ENCODE results near the gene CBX7.

The CBX7 gene

GRCh38 chr22:39128508-39128907 is 24.0 kb downstream of the CBX7 start:
- DNase-seq (ENCODE audit: low read depth in 1 of 2, low spot score in 1 of 2) = no peak

GRCh38 chr22:39125622-39126021 is 26.9 kb downstream of the CBX7 start:
- DNase-seq (ENCODE audit: low read depth in 1 of 2, low spot score in 1 of 2) = no peak

GRCh38 chr22:39123751-39124581 is 28.5 kb downstream of the CBX7 start:
- no peak for DNase-seq (ENCODE audit: low read depth in 1 of 2, low spot score in 1 of 2)

GRCh38 chr22:39122772-39123470 is 29.6 kb downstream of the CBX7 start:
- no peak for DNase-seq (ENCODE audit: low read depth in 1 of 2, low spot score in 1 of 2)

- DNase-seq (ENCODE audit: low read depth in 1 of 2, low spot score in 1 of 2) = no peak
Measured at GRCh38 chr22:39120983-39121382, 31.5 kb downstream of the CBX7 start.

- DNase-seq (ENCODE audit: low read depth in 1 of 2, low spot score in 1 of 2) = peak; percentile 31 to 33
Measured at GRCh38 chr22:39117585-39118191, 34.8 kb downstream of the CBX7 start.

- no peak for DNase-seq (ENCODE audit: low read depth in 1 of 2, low spot score in 1 of 2)
Measured at GRCh38 chr22:39115977-39116621, 36.4 kb downstream of the CBX7 start.

GRCh38 chr22:39115570-39115969 is 36.9 kb downstream of the CBX7 start:
- DNase-seq (ENCODE audit: low read depth in 1 of 2, low spot score in 1 of 2) = no peak

DNA sequence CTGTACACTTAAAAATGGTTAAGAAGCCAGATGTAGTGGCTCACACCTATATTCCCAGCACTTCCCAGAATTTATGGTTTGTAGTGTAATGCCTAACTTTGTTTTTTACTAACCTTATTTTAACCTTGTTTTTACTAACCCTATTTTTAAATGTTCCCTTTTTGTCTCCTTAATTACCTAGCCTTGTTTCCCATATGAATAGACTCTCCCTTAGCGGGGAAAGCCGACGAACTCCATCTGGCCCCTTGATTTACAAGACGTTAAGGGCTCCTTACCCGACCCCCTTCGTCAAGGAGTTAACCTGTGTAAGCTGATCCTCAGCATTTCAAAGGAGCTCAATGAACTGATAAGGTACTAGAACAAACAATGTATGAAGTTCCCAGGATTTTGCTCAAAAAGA is 38.4 kb downstream of the CBX7 start:
- no peak for DNase-seq (ENCODE audit: low read depth in 1 of 2, low spot score in 1 of 2)

DNA sequence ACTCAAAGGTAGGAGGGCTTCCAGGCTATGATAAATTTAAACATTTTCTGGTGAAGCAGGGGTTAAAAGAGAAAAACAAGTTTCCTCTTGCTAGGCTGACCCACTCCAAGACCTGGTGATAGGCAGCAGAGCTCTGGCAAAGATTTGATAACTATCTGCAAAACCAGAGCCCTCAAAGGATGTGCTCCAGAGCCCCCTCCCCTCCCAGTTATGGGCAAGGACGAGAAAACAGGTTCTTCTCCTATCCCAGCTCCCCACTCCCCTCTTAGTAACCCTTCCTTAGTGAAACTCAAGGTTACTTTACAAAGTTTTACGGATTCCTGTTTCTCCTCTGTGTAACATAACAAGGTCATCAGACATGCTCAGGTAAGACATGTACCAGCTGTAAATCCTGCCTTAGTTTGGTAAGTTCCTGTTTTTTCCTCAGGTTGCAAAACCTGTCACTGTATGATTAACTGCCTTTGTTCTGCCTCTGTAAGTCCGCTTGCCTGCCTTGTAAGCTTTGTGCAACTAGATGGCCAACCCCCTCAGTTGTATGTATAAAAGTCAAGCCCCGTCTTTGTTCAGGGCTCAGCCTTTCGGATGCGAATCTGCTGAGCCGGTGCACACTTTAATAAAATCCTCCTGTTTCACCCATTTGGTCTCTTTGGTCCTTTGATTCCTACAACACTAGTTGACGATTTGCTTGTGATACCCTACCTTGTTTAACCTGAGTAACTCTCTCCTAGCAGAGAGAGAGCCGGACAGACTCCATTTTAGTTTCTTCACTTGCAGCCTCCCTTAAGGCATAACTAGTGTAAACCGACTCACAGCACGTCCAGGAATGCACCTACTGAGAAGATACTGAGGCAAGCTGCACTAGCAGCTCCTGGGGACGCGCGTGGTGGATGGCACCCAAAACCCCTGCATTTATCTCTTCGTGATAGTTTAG is 41.6 kb downstream of the CBX7 start:
- DNase-seq (ENCODE audit: low read depth in 1 of 2, low spot score in 1 of 2) = no peak

DNA sequence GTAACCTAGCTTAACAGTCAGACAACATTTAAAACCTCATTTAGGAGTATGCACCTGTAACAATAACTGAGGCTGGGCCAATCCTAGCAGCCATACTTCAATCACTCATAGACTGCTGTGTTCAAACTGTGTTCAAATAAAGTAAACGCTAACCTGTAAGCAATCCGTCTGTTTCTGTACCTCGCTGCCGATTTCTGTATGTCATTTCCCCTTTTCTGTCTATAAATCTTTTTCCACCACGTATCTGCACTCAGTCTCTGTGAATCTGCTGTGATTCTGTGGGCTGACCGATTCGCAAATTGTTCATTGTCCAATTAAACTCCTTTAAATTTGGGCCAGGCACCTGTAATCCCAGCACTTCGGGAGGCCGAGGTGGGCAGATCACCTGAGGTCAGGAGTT is 43.1 kb downstream of the CBX7 start:
- DNase-seq (ENCODE audit: low read depth in 1 of 2, low spot score in 1 of 2) = no peak

GRCh38 chr22:39108487-39108886 is 44.0 kb downstream of the CBX7 start:
- DNase-seq (ENCODE audit: low read depth in 1 of 2, low spot score in 1 of 2) = no peak

GRCh38 chr22:39106326-39106725 is 46.2 kb downstream of the CBX7 start:
- no peak for DNase-seq (ENCODE audit: low read depth in 1 of 2, low spot score in 1 of 2)

DNA sequence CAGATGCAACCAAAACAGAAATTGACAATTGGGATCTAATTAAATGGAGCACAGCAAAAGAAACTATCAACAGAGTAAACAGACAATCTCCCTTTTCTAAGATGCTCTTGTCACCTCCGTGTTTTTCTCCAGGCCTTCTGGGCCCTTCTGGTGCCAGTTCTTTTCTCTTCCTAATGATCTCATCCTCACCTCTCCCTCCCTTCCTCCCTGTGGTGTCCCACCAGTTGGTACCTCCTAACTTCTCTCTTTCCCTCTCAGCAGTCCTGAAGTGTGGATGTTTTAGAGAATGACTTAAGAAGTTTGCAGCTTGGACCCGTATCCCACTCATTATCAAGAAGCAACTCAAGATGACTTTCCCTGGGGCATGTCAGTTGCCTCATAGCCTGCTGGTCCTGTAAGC is 49.0 kb downstream of the CBX7 start:
- DNase-seq (ENCODE audit: low read depth in 1 of 2, low spot score in 1 of 2) = no peak

GRCh38 chr22:39101226-39101625 is 51.3 kb downstream of the CBX7 start:
- no peak for DNase-seq (ENCODE audit: low read depth in 1 of 2, low spot score in 1 of 2)

DNA sequence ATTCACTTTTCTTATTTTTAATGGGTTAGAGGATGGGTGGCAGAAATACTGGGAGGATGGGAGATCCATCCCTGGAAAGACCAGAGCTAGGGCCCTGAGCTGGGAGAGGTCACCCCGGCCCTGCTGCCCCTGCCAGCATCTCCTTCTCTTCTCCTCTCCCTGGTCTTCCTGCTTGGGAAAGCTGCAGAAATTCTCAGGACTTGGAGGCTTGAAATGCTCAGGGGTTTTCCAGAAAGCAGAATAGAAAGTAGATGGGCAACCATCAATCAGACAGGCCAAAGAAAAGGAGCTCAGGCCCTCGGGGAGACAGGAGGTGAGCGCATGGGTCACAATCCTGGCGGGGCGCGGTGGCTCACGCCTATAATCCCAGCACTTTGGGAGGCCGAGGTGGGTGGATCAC is 53.9 kb downstream of the CBX7 start:
- DNase-seq (ENCODE audit: low read depth in 1 of 2, low spot score in 1 of 2) = no peak

- no peak for DNase-seq (ENCODE audit: low read depth in 1 of 2, low spot score in 1 of 2)
Measured at GRCh38 chr22:39098026-39098425, 54.5 kb downstream of the CBX7 start.

- no peak for DNase-seq (ENCODE audit: low read depth in 1 of 2, low spot score in 1 of 2)
Measured at GRCh38 chr22:39097098-39098020, 55.1 kb downstream of the CBX7 start, which contains the start of gene APOBEC3H. Gene APOBEC3H (plus strand): TSS chr22:39097244. CDS start chr22:39100279, 3,035 bp downstream.

DNA sequence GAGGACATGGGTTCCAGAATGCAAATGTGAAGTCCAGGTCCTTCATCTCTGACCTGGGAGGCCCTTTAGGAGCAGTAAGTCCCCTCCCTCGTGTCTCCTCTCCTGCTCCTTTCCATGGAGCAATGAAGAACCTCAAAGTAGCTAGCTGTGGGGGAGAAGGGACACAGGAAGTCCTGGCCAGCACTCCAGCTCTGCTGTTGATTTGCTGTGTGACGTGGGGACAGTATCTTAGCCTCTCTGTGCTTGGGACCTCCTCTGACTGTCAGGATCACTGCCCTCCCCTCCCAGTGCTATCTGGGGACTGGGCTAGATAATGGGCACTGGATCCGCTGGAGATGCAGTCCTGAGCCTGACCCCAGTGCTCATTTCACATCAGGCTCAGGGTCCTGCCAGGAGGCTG is 56.5 kb downstream of the CBX7 start:
- no peak for DNase-seq (ENCODE audit: low read depth in 1 of 2, low spot score in 1 of 2)

Data from stimulated activated CD4-positive, alpha-beta T cell treated with anti-CD3 and anti-CD28 coated beads, Interleukin-15, amount 100 ng/mL, for 1 hour (primary cell).